ENCODE results near the gene ZNF497.

DNA sequence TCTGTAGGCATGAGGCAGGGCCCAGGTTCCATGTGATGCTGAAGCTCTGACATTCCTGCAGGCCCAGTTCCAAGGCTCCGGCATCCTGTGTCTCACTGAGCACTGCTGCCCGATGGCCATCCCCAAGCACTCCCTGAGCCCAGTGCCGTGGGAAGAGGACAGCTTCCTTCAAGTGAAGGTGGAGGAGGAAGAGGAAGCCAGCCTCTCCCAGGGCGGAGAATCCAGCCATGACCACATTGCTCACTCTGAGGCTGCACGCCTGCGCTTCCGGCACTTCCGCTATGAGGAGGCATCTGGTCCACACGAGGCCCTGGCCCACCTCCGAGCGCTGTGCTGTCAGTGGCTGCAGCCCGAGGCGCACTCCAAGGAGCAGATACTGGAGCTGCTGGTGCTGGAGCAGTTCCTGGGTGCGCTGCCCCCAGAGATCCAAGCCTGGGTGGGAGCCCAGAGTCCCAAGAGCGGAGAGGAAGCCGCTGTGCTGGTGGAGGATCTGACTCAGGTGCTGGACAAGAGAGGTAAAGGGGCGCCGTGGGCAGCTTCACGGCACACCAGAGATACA is 27.8 kb downstream of the ZNF497 start:
- TF ChIP-seq, protein P1, sequence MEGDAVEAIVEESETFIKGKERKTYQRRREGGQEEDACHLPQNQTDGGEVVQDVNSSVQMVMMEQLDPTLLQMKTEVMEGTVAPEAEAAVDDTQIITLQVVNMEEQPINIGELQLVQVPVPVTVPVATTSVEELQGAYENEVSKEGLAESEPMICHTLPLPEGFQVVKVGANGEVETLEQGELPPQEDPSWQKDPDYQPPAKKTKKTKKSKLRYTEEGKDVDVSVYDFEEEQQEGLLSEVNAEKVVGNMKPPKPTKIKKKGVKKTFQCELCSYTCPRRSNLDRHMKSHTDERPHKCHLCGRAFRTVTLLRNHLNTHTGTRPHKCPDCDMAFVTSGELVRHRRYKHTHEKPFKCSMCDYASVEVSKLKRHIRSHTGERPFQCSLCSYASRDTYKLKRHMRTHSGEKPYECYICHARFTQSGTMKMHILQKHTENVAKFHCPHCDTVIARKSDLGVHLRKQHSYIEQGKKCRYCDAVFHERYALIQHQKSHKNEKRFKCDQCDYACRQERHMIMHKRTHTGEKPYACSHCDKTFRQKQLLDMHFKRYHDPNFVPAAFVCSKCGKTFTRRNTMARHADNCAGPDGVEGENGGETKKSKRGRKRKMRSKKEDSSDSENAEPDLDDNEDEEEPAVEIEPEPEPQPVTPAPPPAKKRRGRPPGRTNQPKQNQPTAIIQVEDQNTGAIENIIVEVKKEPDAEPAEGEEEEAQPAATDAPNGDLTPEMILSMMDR (conservative IDR thresholded peaks at IDR 0.05), result no peak
- no peak for TF ChIP-seq ZFX (IDR thresholded peaks at IDR 0.05)
